ENCODE measurements around the gene CHP1.
"Not testable (repeated sequence)": the region's sequence is repeated elsewhere in the genome, so short reads cannot be mapped to it uniquely, and the experiment has no call there.

CHP1 gene
- 102 to 201 (median 148) reads per million in 17 experiments for total RNA-seq

DNA sequence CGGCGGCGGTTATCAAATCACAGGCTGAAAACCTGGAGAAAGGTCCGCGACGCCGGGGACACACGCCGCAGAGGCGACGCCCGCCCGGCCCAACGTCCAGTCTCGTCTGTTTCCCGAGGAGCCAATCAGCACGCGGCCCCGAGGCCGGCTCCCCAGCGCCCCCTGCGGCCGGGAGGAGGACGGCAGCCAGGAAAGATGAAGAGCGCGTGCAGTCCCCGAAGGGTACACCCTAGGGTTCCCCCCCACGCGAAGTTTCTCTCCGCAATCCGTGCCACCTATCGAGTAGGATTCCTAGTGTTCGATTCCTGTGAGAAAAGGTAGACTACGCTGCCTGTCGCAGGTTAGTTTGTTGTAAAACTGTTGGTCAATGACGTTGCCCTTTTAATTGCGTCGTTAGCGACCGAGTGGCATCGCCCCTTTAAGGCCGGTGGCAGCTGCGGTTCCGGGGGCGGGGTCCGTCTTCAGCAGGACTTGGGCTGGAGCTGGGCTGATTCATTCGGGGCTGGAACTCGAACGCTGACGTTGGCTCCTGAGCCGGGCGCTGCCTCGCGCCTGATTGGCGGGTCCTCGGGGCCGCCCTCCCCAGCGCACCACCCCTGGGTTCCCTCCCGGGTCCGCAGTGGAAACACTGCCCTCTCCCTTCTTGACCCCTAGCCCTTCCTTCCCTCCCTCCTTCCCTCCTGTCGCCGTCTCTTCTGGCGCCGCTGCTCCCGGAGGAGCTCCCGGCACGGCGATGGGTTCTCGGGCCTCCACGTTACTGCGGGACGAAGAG is at the start of gene CHP1, which contains the start of gene EXD1:
Gene CHP1, plus strand, starts transcription at position 619 of the 772 bp plus-strand sequence. Its CDS starts 115 bp downstream, at position 734.
Gene EXD1, minus strand, starts transcription at position 108 of the 772 bp plus-strand sequence. CDS start 4,182 bp downstream, outside the sequence.
- DNase-seq, result peak; percentile 98 to 99 (median 99)

DNA sequence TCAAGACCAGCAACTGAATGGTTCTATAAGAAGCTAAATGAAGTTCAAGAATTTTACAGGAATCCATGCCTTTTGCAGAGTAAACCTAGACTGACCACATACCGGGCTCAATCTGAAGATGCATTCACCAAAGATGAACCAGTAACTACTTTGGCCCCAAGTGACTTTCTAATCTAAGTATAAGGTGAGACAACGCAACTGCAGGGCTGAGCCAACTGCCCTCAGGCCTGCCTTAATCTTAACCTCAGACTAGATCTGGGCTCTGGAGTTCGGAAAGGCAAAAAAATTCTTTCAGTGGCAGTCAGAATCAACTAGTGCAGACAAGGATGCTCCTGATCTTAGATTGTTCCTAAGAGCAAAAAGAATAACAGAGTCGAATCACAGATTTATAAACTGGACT is 48.8 kb upstream of the CHP1 start:
- no peak for DNase-seq

DNA sequence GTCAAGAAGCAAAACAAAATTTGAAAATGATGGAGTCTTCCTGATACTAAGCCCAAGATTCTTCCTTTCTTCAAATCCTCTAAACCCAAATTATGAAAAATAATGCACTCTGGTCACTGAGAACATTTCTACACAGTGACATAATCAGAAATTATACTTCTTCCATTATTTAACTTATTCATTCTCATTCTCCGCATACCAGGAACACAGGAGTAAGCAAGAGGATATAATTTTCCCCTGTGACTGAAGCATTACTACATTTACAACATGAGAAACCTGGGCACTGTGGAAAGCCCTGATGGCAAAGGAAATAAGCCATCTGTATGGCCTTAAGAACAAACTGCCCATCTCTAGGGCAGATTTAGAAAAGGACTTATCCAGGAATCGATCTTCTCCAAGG is 47.5 kb upstream of the CHP1 start:
- no peak for DNase-seq

DNA sequence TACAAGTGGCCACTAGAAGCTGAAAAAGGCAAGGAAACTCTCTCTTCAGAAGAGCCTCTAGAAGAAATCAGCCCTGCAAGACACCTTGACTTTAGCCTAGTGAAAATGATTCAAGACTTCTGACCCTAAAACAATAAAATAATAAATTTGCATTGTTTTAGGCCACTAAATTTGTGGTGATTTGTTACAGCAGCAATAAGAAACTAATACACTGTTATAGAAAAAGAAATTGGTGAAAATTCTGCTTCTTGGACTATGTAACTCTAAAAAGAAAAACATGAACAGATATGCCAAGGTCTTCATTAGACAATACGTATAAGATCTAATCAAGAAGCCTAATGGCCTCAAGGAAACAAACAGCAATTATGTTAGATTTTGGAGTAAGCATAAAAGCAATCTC is 36.6 kb upstream of the CHP1 start:
- no peak for DNase-seq

DNA sequence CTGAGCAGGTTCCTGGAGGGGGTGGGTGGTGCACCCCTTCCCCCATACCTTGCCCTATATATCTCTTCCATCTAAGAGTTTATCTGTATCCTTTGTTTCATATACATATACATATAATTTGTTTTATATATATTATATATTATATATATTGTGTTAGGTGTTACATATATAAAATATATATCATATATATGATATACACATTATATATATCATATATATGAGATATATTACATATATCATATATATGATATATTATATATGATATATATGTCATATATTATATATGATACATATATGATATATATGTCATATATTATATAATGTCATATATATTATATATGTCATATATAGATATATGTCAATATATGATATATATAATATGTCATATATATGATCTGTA is 31.6 kb upstream of the CHP1 start:
- DNase-seq, result no peak

DNA sequence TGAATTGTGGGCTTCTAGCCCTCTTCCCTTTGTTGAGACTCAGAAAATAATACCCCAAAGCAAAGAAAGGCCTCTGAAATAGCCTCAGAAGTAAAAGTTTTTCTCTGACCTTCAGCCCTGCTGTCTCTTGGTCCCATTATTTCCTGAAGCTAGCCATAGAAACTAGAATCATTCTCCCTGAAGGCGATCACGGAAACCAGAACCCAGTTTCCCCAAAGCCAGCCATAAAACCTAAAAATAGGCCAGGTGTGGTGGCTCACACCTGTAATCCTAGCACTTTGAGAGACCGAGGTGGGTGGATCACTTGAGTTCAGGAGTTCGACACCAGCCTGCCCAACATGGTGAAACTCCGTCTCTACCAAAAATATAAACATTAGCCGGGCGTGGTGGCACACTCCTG is 27.7 kb upstream of the CHP1 start:
- DNase-seq, result no peak

DNA sequence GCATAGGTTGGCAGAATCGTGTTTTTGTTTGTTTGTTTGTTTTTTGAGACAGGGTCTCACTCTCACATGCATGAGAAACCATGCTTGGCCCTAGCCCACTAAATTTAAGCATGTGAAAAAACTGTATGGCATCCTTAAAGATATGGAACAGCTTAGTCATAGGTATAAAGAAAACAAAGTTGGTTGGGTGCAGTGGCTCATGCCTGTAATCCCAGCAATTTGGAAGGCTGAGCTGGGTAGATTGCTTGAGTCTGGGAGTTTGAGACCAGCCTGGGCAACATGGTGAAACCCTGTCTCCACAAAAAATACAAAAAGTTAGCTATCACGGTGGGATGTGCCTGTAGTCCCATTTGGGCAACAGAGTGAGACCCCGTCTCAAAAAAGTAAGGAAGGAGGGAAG is 25.8 kb upstream of the CHP1 start:
- DNase-seq, result no peak

DNA sequence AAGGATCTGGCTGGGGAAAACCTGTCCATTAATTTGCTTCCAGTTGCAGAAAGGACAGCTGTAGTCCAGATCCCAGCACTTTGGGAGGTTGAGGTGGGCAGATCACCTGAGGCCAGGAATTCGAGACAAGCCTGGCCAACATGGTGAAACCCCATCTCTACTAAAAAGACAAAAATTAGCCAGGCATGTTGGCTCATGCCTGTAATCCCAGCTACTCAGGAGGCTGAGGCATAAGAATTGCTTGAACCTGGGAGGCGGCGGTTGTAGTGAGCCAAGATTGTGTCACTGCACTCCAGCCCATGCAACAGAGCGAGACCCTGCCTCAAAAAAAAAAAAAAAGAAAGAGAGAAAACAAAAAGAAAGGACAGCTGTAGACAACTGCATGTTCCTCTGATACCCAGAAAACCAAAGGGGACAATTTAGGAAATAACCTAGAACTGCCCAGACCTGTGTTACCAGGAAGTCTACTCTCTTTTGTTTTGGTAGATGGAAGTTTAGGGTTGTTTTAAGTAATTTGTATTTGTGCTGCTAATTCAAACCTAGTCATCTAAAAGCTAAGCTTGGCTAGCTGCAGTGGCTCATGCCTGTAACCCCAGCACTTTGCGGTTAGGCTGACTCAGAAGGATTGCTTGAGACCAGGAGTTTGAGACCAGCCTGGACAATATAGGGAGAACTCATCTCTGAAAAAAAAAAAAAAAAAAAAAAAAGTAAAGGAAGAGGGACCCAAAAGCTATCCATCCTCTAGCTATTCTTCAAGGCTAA is 23.2 kb upstream of the CHP1 start:
- DNase-seq, result no peak

DNA sequence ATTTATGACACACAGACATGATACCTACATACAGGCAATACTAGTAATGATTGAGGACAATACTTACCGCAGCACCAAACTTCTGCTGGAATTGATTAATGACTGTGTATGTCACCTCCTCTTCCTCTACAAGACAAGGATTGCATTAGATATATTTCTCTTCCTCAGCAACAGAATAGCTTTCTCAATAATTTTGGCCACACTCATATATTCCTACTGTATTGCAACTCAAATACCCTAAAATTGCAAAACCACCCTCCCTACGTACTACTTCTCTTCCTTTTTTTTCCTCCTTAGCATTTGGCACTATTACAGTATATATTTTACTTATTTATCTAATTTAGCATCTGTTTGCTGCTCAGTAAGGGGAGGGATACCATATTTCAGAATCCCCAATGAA is 15.4 kb upstream of the CHP1 start:
- peak; percentile 42 to 88 (median 66) for DNase-seq

DNA sequence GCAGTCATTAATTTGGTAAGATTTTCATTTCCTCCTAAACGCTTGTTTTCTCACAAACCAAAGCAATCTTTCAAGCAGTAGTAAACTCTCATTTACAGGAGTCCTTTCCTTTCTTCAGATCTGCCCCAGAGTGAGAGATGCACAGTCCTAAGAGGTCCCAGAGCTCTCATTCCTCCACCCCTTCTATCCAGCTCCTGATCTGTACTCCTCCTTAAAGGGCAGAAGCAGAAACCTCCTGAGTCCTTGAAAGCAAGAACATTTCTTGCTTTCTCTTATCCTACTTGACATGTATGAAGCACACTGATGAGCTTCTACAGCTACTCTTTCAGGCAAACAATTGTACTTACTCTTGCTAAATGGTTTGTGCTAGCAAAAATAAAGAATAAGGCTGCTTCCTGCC is 12.2 kb upstream of the CHP1 start:
- DNase-seq, result no peak

DNA sequence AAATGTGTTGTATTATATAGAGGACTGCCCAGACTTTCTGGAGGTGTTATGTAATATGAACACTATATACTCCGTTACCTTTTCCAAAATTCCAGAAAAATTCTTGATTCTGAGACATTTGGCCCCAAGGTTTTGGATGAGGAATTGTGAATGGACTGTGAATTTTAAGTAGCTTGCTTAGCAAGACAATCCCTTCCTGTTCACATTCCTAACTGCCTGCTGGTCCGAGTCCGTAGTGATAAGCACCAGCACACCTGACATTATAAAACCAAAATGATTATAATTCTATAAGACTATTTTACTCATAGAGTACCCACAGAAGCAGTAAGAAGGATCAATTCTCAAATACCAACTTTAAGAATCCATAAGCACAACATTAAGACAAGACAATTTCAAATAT is 11.7 kb upstream of the CHP1 start:
- DNase-seq, result no peak

DNA sequence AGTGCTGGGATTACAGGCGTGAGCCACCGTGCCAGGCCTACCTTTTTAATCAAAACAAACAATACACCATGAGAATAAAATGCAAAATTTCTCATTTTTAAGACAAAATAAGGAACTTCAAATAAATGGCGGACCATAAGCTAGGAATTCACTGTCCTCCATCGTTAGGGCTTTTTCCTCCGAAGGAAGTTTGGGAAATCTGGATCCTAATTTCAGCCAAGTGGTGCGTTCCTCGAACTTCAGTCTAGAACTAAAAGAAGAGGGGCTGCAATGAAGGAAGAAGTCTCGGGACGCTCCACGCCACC is 771 bp upstream of the CHP1 start:
- DNase-seq, result no peak

DNA sequence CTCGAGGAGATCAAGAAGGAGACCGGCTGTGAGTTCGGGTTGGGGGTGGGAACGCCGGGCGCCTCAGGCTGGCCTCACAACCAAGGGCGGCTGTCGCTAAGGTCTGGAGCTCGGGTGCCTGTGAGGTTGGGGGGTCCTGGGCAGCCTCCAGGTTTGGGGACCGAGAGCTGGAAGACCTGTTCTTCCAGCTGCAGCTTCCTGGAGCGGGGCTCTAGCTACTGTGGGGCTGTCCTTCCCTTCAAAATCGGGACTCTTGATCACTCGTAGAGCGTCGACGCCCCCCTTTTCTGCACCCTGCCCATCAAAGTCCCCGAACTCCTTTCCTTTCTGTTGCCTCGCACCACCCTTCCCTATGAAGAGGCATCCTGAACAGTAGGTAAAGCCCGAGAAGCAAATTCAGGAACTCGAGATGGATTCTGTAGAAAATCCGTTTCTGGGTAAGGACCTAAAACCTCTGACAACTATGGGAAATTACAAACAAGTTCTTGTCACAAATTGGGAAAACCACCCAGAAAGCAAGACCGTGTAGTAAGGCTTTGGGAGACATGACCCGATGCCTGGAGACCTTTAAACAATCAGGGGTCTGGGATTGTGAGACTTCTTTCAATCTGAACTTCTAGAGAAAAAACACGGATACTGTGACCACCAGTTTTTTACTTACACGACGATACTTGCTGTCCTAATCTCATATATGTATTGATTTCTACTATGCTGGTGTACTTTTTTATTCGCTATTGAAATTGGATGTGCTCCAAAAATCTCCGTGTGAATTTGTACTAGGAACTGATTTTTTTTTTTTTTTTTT is 556 bp downstream of the CHP1 start:
- DNase-seq, result peak in 3 of 4 experiments; percentile 5 to 26 (median 22)

DNA sequence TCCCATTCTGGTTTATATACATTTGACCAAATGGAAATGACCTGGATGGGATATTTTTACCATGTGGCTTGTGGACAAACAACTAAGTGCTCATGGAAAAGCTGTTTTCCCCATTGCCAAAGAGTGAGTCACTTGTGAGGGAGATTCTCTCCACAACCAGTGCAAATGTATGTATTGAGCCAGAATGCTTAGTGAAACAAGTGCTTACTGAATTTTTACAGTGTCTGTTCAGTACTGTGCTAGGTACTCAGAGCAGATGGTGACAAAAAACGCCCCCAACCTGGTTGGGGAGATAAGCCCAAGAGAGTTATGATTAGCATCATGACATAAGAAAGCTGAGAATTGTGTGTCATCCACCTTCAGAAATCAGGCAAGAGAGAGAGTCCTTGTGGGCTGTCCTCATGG is 2.3 kb downstream of the CHP1 start:
- no peak for DNase-seq

DNA sequence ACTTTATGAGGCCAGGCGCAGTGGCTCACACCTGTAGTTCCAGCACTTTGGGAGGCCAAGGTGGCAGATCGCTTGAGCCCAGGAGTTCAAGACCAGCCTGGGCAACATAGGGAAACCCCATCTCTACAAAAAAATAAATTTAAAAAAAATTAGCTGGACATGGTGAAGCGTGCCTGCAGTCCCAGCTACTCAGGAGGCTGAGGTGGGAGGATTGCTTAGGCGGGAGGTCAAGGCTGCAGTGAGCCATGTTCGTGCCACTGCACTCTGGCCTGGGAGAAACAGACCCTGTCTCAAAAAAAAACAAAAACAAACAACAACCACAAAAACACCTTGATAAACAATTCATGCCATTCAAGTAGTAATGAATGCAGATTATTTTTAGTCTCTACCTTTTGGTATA is 4.2 kb downstream of the CHP1 start:
- not testable (repeated sequence) for DNase-seq

DNA sequence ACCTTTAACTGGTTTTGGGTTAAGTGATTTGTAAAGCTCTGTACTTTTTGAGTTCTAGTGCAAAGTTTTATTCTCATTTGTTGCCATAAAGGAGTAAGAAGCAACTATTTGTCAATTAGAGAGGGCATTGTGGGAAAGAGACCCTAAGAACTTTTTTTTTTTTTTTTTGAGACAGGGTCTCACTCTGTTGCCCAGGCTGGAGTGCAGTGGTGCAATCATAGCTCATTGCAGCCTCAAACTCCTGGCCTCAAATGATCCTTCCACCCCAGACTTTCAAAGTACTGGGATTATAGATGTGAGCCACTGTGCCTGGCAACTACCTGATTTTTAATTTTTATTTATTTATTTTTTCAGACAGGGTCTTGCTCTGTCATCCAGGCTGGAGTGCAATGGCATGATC is 4.9 kb downstream of the CHP1 start:
- DNase-seq, result no peak

DNA sequence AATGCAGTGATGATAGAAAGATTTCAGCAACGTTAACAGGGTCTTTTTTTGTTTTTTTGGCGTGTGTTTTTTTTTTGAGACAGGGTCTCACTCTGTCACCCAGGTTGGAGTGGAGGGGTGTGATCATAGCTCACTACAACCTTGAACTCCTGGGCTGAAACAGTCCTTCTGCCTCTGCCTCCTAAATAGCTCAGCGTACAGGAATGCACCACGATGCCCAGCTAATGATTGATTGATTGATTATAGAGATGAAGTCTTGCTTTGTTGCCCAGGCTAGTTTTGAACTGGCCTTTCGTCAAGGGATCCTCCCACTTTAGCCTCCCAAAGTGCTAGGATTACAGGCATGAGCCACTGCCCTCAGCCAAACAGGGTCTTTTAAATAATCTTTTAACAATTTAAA is 7.0 kb downstream of the CHP1 start:
- DNase-seq, result no peak

DNA sequence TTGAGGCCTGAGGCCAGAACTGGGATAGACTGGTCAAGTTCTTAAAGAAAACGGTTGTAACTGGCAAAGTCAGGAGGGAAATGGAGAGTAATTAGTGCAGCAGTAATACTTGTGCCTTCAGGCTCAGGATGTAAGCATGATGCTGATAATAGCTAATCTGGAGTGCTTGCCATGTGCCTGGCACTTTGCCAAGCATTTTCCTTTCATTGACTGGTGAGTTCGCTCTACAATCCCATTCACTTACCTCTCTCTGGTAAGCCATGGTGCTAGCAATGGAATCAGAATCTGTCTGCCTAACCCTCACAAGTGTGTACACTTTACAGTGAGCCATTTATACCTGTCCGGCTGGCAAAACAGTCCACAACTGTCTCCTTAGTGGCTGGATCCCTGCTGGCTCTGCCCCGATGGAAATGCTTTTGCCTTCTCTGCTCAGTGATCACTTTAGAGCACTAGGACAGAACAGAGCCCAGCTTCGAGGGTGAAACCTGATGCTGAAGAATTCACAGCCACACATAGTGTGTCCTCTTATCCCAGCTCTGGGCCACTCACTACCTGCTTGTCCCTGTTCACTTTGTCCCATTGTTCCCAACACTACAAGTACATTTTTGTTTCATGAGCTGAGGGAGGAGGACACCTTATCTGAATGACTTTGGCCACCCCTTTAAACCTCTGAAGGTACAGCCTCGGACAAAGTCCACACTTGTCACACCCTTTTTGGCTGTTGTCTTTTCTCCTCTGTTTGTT is 10.3 kb downstream of the CHP1 start:
- DNase-seq, result no peak

DNA sequence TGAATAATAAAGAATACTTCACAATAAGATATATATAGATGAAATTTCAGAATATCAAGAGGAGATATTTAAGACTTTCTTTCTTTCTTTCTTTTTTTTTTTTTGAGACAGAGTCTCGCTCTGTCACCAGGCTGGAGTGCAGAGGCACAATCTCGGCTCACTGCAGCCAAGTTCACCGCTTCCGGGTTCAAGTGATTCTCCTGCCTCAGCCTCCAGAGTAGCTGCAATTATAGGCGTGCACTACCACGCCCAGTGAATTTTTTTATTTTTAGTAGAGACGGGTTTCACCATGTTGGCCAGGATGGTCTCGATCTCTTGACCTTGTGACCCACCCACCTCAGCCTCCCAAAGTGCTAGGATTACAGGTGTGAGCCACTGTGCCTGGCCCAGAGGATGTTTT is 19.7 kb downstream of the CHP1 start:
- not testable (repeated sequence) for DNase-seq

DNA sequence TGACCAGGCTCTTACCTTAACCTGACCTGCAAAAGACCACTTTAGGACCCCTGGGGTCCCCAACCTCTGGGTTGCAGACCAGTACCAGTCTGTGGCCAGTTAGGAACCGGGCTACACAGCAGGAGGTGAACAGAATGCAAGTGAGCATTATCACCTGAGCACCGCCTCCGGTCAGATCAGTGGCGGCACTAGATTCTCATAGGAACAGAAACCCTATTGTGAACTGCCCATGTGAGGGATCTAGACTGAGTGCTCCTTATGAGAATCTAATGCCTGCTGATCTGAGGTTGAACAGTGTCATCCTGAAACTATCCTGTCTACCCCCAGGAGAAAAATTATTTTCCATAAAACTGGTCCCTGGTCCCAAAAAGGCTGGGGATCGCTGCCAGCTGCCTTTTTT is 20.3 kb downstream of the CHP1 start:
- DNase-seq, result no peak

DNA sequence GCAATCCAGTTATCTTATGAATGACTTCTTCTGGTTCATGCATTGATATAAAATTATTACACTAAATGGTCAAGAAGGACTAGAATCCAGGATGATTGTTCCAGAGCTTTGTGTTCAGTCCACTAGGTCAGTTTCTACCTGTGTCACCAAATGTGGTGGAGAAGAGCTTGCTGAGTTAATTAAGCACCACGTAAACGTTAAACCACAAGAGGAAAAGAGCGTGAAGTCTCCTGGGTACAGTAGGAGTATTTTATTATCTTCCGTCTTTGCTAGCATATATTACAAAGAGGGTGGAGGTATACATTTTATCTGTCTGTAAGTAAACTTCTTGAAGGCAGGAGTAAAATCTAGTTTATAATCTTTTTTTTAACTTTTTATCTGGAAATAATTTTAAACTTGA is 23.5 kb downstream of the CHP1 start:
- DNase-seq, result no peak

DNA sequence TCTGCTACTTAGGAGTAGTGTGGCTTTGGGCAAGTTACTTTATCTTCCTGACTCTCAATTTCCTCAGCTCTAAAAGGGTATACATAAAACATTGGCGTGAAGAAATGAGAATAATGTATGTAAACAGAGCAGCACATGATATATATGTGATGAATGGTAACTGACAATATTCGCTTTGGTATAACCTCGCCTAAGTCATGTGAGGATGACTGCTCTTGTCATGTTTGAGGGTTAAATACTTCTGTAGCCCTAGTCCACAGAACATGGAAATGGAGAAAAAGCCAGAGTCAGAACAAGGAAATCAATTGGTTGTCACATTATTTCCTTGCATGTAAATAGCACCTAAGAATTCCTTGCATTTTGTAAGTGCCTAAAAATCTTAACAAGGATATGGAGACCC is 25.0 kb downstream of the CHP1 start:
- no peak for DNase-seq

Measured in suppressor macrophage (primary cell).